ENCODE data around the gene CERKL. TPM values are rescaled to one million over a fixed set of nuclear protein-coding genes. Genes with fewer than 3 reads are reported as not detected.

CERKL gene
- total and polyA plus RNA-seq, 12 donors: not detected

DNA sequence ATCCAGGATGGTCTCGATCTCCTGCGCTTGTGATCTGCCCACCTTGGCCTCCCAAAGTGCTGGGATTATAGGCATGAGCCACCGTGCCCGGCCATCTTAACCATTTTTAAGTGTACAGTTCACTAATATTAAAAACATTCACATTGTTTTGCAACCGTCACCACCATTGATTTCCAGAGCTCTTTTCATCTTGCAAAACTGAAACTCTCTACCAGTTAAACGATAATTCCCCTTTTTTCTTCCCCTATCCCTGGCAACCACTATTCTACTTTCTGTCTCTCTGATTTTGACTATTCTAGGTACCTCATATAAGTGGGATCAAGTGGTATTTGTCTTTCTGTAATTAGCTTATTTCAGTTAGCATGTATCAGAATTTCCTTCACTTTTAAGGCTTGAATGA lies 40.2 kb upstream of the CERKL start:
- Histone ChIP-seq H3K36me3 (no peaks in the 10 kb centered on the region), H3K9me3 (no peaks in the 10 kb centered on the region), H3K27me3 (peaks cover 0 to 19% (median 0%) of the 10 kb centered on the region in 7 donors), H3K4me1 (peaks cover 0 to 7% (median 0%) of the 10 kb centered on the region in 9 donors), H3K27ac (no peak overlapping the region), H3K4me3 (no peak overlapping the region)
- intact Hi-C loops (cut with DNase I): no loop called here
- DNase-seq (no peak), ATAC-seq (no peak)
- WGBS, 2 donors: 83 to 85% methylated on average over 6 of the region's 6 CpGs
- TF ChIP-seq, protein P1, sequence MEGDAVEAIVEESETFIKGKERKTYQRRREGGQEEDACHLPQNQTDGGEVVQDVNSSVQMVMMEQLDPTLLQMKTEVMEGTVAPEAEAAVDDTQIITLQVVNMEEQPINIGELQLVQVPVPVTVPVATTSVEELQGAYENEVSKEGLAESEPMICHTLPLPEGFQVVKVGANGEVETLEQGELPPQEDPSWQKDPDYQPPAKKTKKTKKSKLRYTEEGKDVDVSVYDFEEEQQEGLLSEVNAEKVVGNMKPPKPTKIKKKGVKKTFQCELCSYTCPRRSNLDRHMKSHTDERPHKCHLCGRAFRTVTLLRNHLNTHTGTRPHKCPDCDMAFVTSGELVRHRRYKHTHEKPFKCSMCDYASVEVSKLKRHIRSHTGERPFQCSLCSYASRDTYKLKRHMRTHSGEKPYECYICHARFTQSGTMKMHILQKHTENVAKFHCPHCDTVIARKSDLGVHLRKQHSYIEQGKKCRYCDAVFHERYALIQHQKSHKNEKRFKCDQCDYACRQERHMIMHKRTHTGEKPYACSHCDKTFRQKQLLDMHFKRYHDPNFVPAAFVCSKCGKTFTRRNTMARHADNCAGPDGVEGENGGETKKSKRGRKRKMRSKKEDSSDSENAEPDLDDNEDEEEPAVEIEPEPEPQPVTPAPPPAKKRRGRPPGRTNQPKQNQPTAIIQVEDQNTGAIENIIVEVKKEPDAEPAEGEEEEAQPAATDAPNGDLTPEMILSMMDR (IDR thresholded peaks at IDR 0.05): no peak

DNA sequence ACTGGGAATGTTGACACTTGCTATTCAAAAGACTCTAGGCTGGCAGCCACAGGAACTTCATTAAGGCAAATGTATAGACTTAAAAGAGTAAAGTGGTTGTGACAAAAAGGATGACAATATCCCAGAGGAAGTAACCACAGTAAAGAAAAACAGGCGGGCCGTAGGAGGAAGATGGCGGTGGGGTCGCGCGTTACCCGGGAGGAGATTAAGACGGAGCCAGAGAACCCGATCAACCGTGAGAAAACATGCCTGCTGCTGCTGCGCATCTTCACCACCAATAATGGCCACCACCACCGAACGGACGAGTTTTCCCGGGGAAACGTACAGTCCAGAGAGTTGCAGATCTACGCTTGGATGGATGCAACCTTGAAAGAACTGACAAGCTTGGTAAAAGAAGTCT lies 37.4 kb upstream of the CERKL start:
- Histone ChIP-seq H3K4me1 (peaks cover 0 to 7% (median 0%) of the 10 kb centered on the region in 9 donors), H3K27me3 (peaks cover 0 to 38% (median 12%) of the 10 kb centered on the region in 7 donors), H3K27ac (no peak overlapping the region), H3K9me3 (no peaks in the 10 kb centered on the region), H3K36me3 (no peaks in the 10 kb centered on the region), H3K4me3 (no peak overlapping the region)
- DNase-seq (no peak), ATAC-seq (no peak)
- intact Hi-C loops (cut with DNase I): no loop called here
- WGBS, 2 donors: 88 to 92% methylated on average over 17 of the region's 17 CpGs
- TF ChIP-seq, protein P1 (IDR thresholded peaks at IDR 0.05): no peak

DNA sequence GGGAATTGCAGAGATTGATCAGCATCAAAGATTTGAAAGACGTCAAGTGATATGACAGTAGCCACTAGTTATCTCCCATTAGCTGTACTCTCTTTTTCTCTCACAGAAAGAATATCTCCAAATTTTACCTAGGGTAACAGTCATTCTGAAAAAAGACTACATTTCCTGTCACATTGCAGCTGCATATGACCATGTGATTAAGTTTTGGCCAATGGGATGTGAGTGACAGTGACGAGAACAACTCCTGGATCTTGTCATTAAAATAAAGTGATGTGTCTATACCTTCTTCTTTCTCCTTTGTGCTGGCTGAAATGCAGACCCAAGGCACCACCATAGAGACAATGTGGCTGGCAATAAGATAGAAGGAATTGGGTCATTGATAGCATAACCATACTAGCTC lies 34.0 kb upstream of the CERKL start:
- intact Hi-C loops (cut with DNase I): no loop called here
- Histone ChIP-seq H3K36me3 (no peaks in the 10 kb centered on the region), H3K27me3 (peaks cover 0 to 52% (median 37%) of the 10 kb centered on the region in 7 donors), H3K4me1 (no peaks in the 10 kb centered on the region), H3K4me3 (no peak overlapping the region), H3K27ac (no peak overlapping the region), H3K9me3 (no peaks in the 10 kb centered on the region)
- 75 to 78% methylated on average over 2 of the region's 2 CpGs for WGBS, 2 donors
- no peak for ATAC-seq
- no peak for DNase-seq
- TF ChIP-seq, protein P1 (IDR thresholded peaks at IDR 0.05): no peak

DNA sequence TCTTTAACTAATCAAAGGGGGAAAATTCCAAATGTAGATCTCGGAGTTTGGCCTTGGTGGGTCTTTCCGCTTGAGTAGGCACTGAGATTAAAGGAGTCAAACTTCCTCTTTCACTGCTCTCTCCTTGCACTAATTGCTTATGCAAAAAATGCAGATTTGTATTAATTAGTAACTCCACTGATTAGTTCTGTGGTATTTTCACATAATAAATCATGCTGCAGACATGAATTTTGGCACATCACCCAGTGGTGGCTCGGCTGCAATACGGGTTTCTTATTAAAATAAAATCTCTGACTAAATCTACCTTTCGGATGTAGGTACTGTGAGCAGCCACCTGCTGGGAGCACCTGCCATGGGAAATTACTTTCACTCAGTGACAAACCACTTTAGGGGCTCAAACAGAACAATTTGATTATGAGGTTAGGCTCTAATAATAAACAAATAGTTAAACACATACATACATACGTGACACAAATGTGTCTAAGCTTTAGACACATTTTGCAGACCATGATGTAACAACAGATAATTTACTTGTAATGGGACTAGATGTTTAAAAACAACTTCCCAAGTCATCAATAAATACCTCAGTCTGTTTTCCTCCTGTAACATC lies 29.8 kb upstream of the CERKL start:
- H3K27me3 ChIP-seq: peaks cover 19 to 87% (median 79%) of the 10 kb centered on the region in 7 donors

More for the DNA sequence above, 29.8 kb upstream of the CERKL start:
- Histone ChIP-seq H3K9me3 (no peaks in the 10 kb centered on the region), H3K27ac (no peak overlapping the region), H3K36me3 (no peaks in the 10 kb centered on the region), H3K4me1 (peaks cover 0 to 19% (median 9%) of the 10 kb centered on the region in 9 donors), H3K4me3 (no peak overlapping the region)
- no peak for DNase-seq
- no peak for ATAC-seq
- intact Hi-C loops (cut with DNase I): no loop called here
- 38 to 53% methylated on average over 6 of the region's 6 CpGs for WGBS, 2 donors
- TF ChIP-seq, protein P1 (IDR thresholded peaks at IDR 0.05): no peak
